Ishikawa (cell line): ENCODE results near the gene GNA15.

Experiments
- REST ChIP-seq: IDR thresholded peaks from 2 replicates; pipeline ENCODE4 v1.6.1; 2012; ENCODE audit warnings: low read depth, mild to moderate bottlenecking
- TCF12 ChIP-seq: IDR thresholded peaks from 2 replicates; pipeline ENCODE4 v1.6.1; 2012; ENCODE audit warnings: low read depth
- TEAD4 ChIP-seq: IDR thresholded peaks from 2 replicates; pipeline ENCODE4 v1.6.1; 2012
- ZBTB7A ChIP-seq: IDR thresholded peaks from 2 replicates; pipeline ENCODE4 v1.6.1; 2012; ENCODE audit warnings: low read depth

- TF ChIP-seq ZBTB7A (no peak), REST (no peak), TEAD4 (no peak), TCF12 (no peak)
These were observed 28.2 kb upstream of the GNA15 start for GRCh38 chr19:3107658-3108057.
